H9 (cell line): Measurements from ENCODE around the gene CDADC1. TPM values are rescaled to one million over a fixed set of nuclear protein-coding genes. Genes with fewer than 3 reads are reported as not detected.

Source experiments
- DNase-seq: peaks from one replicate; pipeline ENCODE4 v3.0.0-alpha.2; 2017
- H2AFZ ChIP-seq: one replicate; pipeline ENCODE4 v1.6.1; 2013; ENCODE audit warnings: mild to moderate bottlenecking, low read length, control low read depth, moderate library complexity
- H2AK5ac ChIP-seq: 2 replicates; pipeline ENCODE4 v1.6.1; 2013; ENCODE audit warnings: low read length, control low read depth, mixed read lengths; ENCODE audit not compliant: insufficient read length
- H2BK120ac ChIP-seq: one replicate; pipeline ENCODE4 v1.6.1; 2013; ENCODE audit warnings: low read depth, mild to moderate bottlenecking, low read length, control low read depth, inconsistent platforms; ENCODE audit not compliant: poor library complexity, severe bottlenecking
- H2BK12ac ChIP-seq: 2 replicates; pipeline ENCODE4 v1.6.1; 2013; ENCODE audit warnings: low read length, control low read depth, mixed read lengths, low read depth; ENCODE audit not compliant: insufficient read length
- H2BK15ac ChIP-seq: 2 replicates; pipeline ENCODE4 v1.6.1; 2013; ENCODE audit warnings: low read depth, low read length, control low read depth
- H2BK20ac ChIP-seq: one replicate; pipeline ENCODE4 v1.6.1; 2013; ENCODE audit warnings: low read depth, mild to moderate bottlenecking, low read length, control low read depth, inconsistent platforms; ENCODE audit not compliant: poor library complexity, severe bottlenecking
- H2BK5ac ChIP-seq: 2 replicates; pipeline ENCODE4 v1.6.1; 2013; ENCODE audit warnings: low read length, control low read depth, mixed read lengths; ENCODE audit not compliant: insufficient read length
- H3K14ac ChIP-seq: 2 replicates; pipeline ENCODE4 v1.6.1; 2013; ENCODE audit warnings: low read length, control low read depth; ENCODE audit not compliant: insufficient read depth
- H3K18ac ChIP-seq: 2 replicates; pipeline ENCODE4 v1.6.1; 2013; ENCODE audit warnings: low read depth, mild to moderate bottlenecking, mixed read lengths, low read length, control low read depth; ENCODE audit not compliant: insufficient read length
- H3K23ac ChIP-seq: 2 replicates; pipeline ENCODE4 v1.6.1; 2013; ENCODE audit warnings: low read length, control low read depth, mixed read lengths, low read depth; ENCODE audit not compliant: insufficient read length
- H3K23me2 ChIP-seq: 2 replicates; pipeline ENCODE4 v1.6.1; 2013; ENCODE audit warnings: low read depth, mild to moderate bottlenecking, mixed read lengths, low read length, control low read depth; ENCODE audit not compliant: insufficient read length, poor library complexity, severe bottlenecking
- H3K27ac ChIP-seq: 2 replicates; pipeline ENCODE4 v1.5.1; 2013; ENCODE audit warnings: low read length, control low read depth, mixed read lengths, low read depth; ENCODE audit not compliant: insufficient read length
- H3K27me3 ChIP-seq: 2 replicates; pipeline ENCODE4 v1.6.1; 2013; ENCODE audit warnings: low read length, control low read depth, inconsistent platforms; ENCODE audit not compliant: insufficient read depth
- H3K4ac ChIP-seq: 2 replicates; pipeline ENCODE4 v1.6.1; 2013; ENCODE audit warnings: low read depth, mild to moderate bottlenecking, control low read depth, inconsistent platforms, low read length, moderate library complexity
- H3K4me1 ChIP-seq: 2 replicates; pipeline ENCODE4 v1.6.1; 2013; ENCODE audit warnings: low read length, control low read depth, inconsistent platforms; ENCODE audit not compliant: insufficient read depth
- H3K4me2 ChIP-seq: 2 replicates; pipeline ENCODE4 v1.6.1; 2013; ENCODE audit warnings: low read length, control low read depth, mixed read lengths; ENCODE audit not compliant: insufficient read length, insufficient read depth
- H3K56ac ChIP-seq: 2 replicates; pipeline ENCODE4 v1.6.1; 2013; ENCODE audit warnings: low read depth, mild to moderate bottlenecking, mixed read lengths, low read length, control low read depth; ENCODE audit not compliant: insufficient read length
- H3K79me1 ChIP-seq: 2 replicates; pipeline ENCODE4 v1.6.1; 2013; ENCODE audit warnings: low read depth, mild to moderate bottlenecking, moderate library complexity, low read length, control low read depth, inconsistent platforms; ENCODE audit not compliant: insufficient read depth, poor library complexity, severe bottlenecking
- H3K79me2 ChIP-seq: 2 replicates; pipeline ENCODE4 v1.6.1; 2013; ENCODE audit warnings: low read length, control low read depth, inconsistent platforms; ENCODE audit not compliant: insufficient read depth
- H3K9ac ChIP-seq: 2 replicates; pipeline ENCODE4 v1.6.1; 2013; ENCODE audit warnings: low read length, control low read depth, mixed read lengths; ENCODE audit not compliant: insufficient read length; ENCODE audit errors: extremely low read depth
- H3K9me3 ChIP-seq: one replicate; pipeline ENCODE4 v1.6.1; 2013; ENCODE audit warnings: low read depth, low read length, inconsistent platforms; ENCODE audit not compliant: control insufficient read depth
- H3T11ph ChIP-seq: one replicate; pipeline ENCODE4 v1.6.1; 2013; ENCODE audit warnings: mild to moderate bottlenecking, low read length, control low read depth, inconsistent platforms
- H4K20me1 ChIP-seq: one replicate; pipeline ENCODE4 v1.6.1; 2013; ENCODE audit not compliant: control insufficient read depth, insufficient read length, insufficient read depth
- H4K5ac ChIP-seq: 2 replicates; pipeline ENCODE4 v1.6.1; 2013; ENCODE audit warnings: low read depth, mild to moderate bottlenecking, mixed read lengths, low read length, control low read depth; ENCODE audit not compliant: insufficient read length
- H4K8ac ChIP-seq: replicated peaks from 2 replicates; pipeline ENCODE4 v1.6.1; 2013; ENCODE audit warnings: low read length, control low read depth, mixed read lengths, low read depth; ENCODE audit not compliant: insufficient read length
- H4K91ac ChIP-seq: 2 replicates; pipeline ENCODE4 v1.6.1; 2013; ENCODE audit warnings: low read depth, mild to moderate bottlenecking, moderate library complexity, mixed read lengths, low read length, control low read depth; ENCODE audit not compliant: insufficient read length
- H3K27ac Mint-ChIP-seq, 3 experiments: 2 replicates in 2 of 3; 3 replicates in 1 of 3; pipeline ENCODE4 v1.8.0; 2020 to 2021; ENCODE audit warnings: mixed read lengths in 3 of 3, mild to moderate bottlenecking in 1 of 3, moderate library complexity in 1 of 3
- H3K27me3 Mint-ChIP-seq: 2 replicates; pipeline ENCODE4 v1.8.0; 2021; ENCODE audit warnings: low read depth, mild to moderate bottlenecking, moderate library complexity, mixed read lengths
- H3K36me3 Mint-ChIP-seq, 3 experiments: 2 replicates in 2 of 3; 3 replicates in 1 of 3; pipeline ENCODE4 v1.8.0; 2020 to 2021; ENCODE audit warnings: low read depth in 3 of 3, mixed read lengths in 3 of 3; ENCODE audit not compliant: insufficient read depth in 1 of 3
- H3K4me1 Mint-ChIP-seq, 2 experiments: 2 replicates each; pipeline ENCODE4 v1.8.0; 2020; ENCODE audit warnings: mixed read lengths in 2 of 2
- H3K4me3 Mint-ChIP-seq, 2 experiments: 2 replicates in 1 of 2; 3 replicates in 1 of 2; pipeline ENCODE4 v1.8.0; 2020 to 2021; ENCODE audit warnings: mild to moderate bottlenecking in 2 of 2, mixed read lengths in 2 of 2, moderate library complexity in 1 of 2
- H3K9me3 Mint-ChIP-seq, 2 experiments: 2 replicates in 1 of 2; 3 replicates in 1 of 2; pipeline ENCODE4 v1.8.0; 2020; ENCODE audit warnings: mild to moderate bottlenecking in 2 of 2, mixed read lengths in 2 of 2, moderate library complexity in 1 of 2
- CTCF ChIP-seq: fragments of 200-600 bp; sonication (generic); conservative IDR thresholded peaks from 3 replicates; pipeline ENCODE4 v1.8.0; 2021; ENCODE audit warnings: antibody characterized with exemption, mild to moderate bottlenecking
- WGBS: extraction: QIAGEN DNeasy Blood & Tissue Kit; methylation state at CpG from one replicate; pipeline ENCODE4 v1.1.7; 2013; ENCODE audit warnings: missing lambda C conversion rate, low lambda C conversion rate, mixed read lengths; ENCODE audit not compliant: insufficient read length; ENCODE audit errors: extremely low coverage; 5-methylcytosine and 5-hydroxymethylcytosine counted together
- total RNA-seq: library from RNA; stranded (reverse); gene quantifications from 2 replicates; pipeline ENCODE4 v1.2.1, GENCODE V29; 2021

The CDADC1 gene
- total RNA-seq, 1 experiment from 2014 or later: 4.9 TPM

DNA sequence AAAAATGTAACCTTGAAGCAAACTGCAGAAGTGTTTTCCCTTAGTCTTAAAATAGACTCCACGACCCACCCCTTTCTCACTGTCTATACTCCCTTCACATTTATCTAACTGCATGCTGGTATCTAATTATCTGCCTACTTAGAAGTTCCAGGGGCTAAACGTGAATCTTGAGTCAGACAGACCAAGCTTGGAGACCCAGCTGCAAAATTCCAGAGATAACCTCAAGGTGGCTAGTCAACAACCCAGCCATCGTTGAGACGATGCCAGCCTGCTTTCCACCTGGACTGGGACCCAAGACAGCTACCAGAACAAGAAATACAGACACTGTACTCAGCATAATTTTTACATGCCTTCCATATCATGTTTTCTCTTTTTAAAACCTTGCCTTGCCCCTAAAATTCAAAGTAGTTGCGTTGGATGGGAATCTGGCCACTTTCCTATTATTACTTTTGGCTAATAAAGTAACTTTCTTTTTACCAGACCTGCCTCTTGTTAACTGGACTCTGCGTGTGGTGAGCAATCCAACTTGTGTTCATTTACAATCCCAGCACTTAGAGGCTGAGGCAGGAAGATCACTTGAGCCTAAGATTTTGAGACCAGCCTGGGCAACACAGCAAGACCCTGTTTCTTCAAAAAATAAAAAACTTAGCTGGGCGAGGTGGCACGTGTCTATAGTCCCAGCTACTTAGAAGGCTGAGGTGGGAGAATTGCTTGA lies 82.3 kb downstream of the CDADC1 start:
- no peak overlapping the region for H2BK5ac ChIP-seq
- H4K5ac ChIP-seq: no peak overlapping the region
- H3K9ac ChIP-seq: no peak overlapping the region
- H2BK12ac ChIP-seq: no peak overlapping the region
- no peaks in the 10 kb centered on the region for H3K4me1 Mint-ChIP-seq
- H2BK120ac ChIP-seq: no peak overlapping the region
- no peaks in the 10 kb centered on the region for H3K79me1 ChIP-seq
- H3K4ac ChIP-seq: no peak overlapping the region
- no peak overlapping the region for H2BK20ac ChIP-seq
- no peaks in the 10 kb centered on the region for H3K9me3 ChIP-seq
- H3K23me2 ChIP-seq: no peaks in the 10 kb centered on the region
- no peak overlapping the region for H4K8ac ChIP-seq
- no peak overlapping the region for H2AFZ ChIP-seq
- no CpG with 5 or more reads among the region's 8 CpGs for WGBS
- H3K18ac ChIP-seq: no peak overlapping the region
- no peaks in the 10 kb centered on the region for H3K27me3 Mint-ChIP-seq
- no peaks in the 10 kb centered on the region for H3K36me3 Mint-ChIP-seq
- no peak overlapping the region; a peak in 1 of 7 replicates for H3K27ac Mint-ChIP-seq
- H3K79me2 ChIP-seq: no peaks in the 10 kb centered on the region
- no peak overlapping the region for H3K14ac ChIP-seq
- H4K20me1 ChIP-seq: no peaks in the 10 kb centered on the region
- no peaks in the 10 kb centered on the region; the same call in 1 of the 2 replicates for H3K27me3 ChIP-seq
- H3K23ac ChIP-seq: no peak overlapping the region
- DNase-seq: no peak
- H3K27ac ChIP-seq: no peak overlapping the region
- no peak overlapping the region for H3T11ph ChIP-seq
- H3K4me3 Mint-ChIP-seq: no peak overlapping the region
- H3K9me3 Mint-ChIP-seq: no peaks in the 10 kb centered on the region
- H3K4me2 ChIP-seq: no peak overlapping the region
- no peak overlapping the region for H4K91ac ChIP-seq
- no peak overlapping the region for H3K56ac ChIP-seq
- no peaks in the 10 kb centered on the region for H3K4me1 ChIP-seq
- H2AK5ac ChIP-seq: no peak overlapping the region
- TF ChIP-seq CTCF: no peak
- H2BK15ac ChIP-seq: no peak overlapping the region
